Embryonic facial prominence (tissue), 1 donor: ENCODE results near the gene STIM2.
"Not testable (repeated sequence)": the region's sequence is repeated elsewhere in the genome, so short reads cannot be mapped to it uniquely, and the experiment has no call there.

Experiments
- DNase-seq: peaks from one replicate; pipeline ENCODE4 v3.0.0-alpha.2; 2016; ENCODE audit errors: extremely low spot score

STIM2 gene

DNA sequence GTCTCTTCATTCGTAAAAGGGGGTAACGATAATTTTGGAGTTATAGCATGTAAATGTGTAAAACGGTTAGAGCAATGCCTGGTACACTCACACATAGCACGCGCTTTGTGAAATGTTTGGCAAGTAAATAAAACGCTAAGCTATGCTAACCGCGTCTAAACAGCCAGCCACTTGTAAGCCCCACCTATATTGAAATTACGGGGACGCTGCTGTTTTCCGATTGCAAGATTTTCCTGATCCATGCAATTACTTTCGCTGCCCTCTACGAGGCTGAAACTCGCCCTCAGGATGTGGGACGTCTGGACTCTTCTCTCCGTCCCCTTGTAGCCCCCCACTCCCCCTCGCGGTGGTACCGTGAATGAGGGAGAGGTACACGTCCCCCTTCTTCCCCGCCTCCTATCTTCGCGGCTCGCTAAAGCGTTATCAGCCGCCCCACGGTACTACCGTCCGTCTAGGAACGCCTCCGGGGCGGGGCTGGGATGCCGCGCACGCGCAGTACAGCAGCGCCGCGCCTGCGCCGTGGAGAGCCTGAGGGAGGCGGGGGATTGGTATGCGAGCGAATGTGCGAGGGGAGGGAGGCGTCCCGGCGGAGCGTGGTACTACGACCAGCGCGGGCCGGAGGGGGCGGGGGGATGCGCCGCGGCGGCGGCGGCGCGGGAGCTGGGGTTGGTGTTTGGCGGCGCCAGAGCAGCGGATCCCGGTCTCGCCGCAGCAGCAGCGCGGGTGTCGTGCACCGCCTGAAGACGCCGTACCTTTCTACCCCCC lies at the start of gene STIM2:
Gene STIM2, plus strand, starts transcription at position 685 of the 765 bp plus-strand sequence.
- peak; percentile 94 for DNase-seq

DNA sequence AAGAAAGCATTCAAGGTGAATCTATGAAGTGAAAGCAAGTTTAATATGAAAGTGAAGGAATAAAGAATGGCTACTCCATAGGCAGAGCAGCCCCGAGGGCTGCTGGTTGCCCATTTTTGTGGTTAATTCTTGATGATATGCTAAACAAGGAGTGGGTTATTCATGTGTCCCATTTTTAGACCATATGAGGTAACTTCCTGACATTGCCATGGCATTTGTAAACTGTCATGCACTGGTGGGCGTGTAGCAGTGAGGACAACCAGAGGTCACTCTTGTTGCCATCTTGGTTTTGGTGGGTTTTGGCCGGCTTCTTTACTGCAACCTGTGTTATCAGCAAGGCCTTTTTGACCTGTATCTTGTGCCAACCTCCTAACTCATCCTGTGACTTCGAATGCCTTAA lies 49.1 kb upstream of the STIM2 start:
- not testable (repeated sequence) for DNase-seq

DNA sequence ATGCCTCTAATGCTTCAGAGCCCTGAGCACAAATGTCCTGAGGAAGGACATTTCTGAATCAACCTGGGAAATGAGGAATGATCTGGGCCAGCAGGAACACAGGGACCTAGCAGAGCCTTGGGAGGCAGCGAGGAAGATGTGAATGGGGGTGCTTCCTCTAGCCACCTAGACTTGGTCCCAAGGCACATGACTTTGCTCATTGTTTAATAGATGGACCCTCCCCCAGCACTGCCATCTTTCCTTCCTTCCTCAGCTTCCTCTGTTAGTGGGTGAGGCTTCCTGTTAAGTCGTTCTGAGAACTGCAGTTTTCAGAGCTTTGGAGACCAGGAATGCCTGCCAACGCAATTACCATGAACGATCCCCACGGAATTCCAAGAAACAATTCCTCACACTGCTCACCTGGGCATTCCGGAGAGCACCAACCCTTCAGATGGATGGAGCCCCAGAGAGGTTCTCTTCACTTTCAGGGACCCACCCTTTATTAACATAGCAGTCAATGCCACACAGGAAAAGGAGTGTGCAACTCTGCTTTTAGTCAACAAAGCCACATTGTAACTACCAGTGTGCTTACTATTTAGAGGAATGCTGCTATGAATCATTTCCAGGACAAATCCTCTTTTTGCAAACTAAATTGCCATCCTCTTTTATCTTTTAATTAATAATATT lies 48.5 kb upstream of the STIM2 start:
- DNase-seq = no peak

DNA sequence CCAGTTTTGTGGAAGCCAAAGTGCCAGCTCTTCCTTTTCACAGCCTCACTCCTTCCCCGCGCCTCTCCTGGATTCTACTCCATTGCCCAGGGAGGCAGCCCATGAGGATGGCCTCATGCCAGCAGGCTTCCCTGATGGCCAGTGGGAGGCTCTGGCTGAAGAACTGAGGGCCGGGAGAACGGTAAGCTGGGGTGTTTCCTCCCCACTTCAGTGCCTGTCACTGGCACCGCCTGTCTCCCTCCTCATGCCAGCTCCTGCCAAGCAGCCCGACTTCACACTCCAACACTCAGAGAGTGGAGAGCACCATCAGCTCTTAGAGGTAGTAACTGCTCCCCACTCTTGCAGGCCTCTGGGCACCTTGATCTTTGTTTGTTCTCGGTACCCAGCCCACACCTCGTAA lies 46.9 kb upstream of the STIM2 start:
- DNase-seq = no peak

DNA sequence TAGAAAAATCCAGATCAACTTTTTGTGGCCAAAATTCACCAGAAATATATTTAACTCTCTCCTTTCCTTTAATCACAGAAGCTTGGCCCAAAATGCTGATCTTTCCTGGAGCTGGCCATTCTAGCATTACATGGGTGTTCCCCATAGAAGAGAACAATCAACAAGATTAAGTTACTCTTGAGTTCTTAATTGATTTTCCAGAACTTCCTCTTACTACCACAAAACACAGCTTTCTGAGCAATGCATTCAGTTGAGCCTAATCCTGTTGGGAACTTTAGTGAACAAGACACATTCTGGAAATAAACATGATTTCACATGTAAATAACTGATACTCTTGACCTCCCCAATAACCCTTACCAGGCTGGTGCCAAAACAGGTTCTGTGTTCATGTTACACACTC lies 45.4 kb upstream of the STIM2 start:
- DNase-seq = no peak

DNA sequence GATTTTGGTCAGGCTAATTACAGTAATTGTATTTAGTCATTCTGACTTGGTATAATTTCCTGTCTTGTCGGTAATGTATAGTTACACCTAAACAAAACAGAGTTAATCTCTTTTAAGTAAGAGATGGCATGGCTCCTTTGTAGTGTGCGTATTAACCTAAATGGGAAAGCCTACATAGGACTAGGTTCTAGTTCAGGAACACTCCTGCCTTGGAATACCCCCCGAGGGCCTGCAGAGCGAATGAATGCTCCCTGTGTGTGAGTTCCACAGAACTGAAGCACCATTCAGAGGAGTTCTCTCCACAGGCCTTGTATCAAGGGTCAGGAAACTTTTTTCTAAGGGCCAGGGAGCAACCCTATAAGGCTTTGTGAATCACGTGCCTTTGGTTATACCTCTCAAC lies 44.9 kb upstream of the STIM2 start:
- no peak for DNase-seq

DNA sequence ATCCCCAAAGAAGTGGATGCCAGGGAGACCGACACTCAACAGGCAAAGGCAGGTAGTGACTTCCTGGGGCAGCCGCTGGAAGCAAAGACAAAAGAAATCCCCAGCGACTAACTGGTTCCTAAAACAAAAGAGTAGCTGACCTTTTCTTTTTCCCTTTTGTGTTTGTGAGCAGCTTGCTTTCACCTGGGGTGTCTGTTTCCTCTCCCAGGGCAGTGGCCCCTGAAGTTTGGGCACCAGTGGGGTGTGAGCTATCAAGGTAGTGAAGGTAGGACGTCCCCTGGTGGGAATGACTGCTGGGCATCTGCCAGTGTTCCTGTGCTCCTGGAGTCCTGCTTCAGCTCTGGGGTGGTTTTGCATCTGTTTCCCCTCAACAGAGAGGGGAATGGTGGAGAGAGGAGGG lies 41.6 kb upstream of the STIM2 start:
- DNase-seq = no peak

DNA sequence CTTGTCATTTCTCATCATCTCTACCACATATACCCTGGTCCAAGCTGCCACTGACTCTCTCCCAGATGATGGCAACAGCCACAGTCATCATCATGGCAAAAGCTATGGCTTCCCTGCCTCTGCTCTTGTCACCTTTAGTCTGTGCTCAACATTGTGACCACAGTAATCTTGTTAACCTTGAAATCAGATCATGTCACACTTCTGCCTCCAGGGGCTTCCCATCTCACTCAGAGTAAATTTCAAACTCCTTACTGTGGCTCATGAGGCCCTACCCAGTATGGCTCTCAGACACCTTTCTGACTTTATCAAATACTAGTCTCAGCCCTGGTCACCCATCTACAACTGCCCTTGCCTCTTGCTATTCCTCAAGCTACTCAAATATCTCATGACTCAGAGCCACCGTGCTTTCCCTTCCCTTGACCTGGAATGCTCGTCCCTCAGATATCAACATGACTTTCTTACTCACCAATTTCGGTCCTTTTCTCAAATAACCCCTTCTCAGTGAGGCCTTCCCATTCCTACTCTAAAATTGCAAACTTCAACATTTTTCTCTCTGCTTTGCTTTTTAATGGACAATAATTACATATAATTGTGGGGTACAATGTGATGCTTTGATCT lies 41.1 kb upstream of the STIM2 start:
- DNase-seq = no peak

DNA sequence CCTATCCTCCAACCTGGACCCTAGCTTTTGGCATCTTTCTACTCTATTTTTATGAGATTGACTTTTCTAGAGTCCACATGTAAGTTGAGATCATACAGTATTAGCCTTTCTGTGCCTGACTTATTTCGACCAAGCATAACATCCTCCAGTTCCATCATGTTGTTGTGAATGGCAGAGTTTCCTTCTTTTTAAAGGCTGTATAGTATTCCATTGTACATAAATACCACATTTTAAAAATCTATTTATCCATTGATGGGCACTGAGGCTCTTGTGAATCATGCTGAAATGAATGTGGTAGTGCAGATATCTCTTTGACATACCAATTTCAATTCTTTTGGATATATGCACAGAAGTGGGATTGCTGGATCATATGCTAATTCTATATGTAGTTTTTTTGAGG lies 40.3 kb upstream of the STIM2 start:
- no peak for DNase-seq

DNA sequence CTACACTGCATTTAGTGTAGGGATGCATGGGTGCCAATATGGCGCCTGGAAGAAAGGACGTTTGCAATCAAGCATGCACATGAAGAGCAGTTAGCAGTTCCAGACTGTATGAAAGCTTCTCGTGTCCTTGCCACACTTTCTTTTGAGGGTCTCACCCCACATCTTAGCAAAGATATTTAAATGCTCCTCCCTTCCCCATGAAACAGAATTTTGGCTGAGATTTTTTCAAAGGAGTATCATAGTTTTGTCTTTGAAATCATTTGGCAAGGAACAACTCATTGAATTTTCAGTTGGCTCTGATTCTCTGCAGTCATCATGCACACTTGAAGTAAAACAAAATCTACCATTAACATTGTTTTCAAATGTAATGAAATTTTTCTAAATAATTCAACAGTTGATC lies 39.6 kb upstream of the STIM2 start:
- DNase-seq = no peak

DNA sequence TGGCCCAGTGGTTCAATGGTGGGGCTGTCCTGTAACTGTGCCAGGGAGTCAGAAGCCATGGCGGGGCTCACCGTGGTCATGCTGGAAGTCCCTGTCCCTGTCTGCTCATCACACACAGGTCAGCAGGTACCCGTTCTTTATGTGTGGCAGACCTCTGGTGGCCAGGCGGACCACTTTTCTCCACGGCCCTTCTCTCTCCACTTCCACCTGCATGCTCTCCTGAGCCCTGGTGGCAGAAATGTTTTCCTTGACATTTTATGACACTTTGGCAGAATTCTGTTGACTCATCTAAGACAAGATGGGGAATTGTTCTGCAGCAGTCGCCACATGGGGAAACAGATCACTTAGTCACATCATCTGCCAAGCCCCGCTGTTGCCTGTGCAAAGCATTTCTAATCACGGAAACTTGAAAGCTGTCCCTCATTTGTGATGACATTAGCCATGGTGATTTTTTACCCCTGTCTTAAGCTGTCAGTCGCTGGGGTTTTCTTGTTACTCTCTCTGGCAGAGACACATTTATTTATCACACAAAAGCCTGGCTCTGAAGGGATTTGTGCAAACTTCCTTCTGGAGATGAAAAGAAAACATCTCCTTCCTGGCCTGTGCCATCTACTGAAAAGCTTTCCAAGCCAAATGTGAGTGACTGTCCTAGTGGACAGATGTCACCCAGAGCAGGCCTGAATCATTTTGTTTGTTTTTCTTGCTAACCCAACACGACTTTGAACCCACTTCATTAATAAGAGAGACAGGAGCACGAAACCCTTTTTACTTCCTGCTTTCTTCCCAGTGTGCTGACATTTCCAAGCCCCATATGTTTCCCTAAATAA lies 38.8 kb upstream of the STIM2 start:
- no peak for DNase-seq

DNA sequence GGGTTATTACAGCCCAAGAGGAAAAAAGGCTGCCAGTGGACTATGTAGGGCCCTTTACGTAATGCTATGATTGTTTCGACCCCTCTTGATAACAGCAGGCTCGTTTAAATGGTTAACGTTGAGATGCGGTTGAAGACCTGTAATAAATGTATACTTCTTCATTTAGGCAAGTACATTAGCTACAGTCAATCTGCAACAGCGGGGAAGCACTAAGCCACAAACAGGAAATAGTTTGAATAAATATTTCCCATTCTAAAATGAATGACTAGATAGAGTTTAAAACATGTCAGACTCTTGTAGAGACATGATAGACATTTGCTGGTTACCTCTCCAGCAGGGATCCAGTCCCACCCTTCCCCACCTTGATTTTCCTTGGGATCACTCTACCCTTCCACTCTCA lies 38.1 kb upstream of the STIM2 start:
- no peak for DNase-seq

DNA sequence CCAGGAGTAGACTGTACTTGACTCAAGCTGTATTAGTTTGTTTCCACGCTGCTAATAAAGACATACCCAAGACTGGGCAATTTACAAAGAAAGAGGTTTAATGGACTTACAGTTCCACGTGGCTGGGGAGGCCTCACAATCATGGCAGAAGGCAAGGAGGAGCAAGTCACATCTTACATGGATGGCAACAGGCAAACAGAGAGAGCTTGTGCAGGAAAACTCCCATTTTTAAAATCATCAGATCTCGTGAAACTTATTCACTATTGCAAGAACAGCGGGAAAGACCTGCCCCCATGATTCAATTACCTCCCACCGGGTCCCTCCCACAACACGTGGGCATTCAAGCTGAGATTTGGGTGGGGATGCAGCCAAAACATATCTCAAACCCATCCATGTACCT lies 37.7 kb upstream of the STIM2 start:
- not testable (repeated sequence) for DNase-seq

DNA sequence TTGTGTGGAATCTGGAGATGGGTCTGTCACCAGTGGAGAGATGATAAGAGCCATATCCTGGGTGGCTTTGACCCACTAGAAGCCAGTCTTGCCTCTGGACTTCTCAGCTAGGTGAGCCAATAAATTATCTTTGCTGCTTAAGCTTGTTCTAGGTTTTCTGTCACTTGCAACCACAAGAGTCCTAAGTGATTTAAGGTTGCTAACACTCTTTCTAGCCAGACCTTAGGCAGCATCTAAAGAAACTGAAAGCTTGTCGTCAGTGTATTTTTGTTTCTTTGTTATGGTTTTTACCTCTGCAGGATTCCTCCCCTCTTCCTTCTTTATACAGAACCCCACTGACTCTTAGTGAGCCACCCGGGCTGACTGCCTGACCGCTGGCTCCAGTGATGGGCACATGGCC lies 37.1 kb upstream of the STIM2 start:
- no peak for DNase-seq

DNA sequence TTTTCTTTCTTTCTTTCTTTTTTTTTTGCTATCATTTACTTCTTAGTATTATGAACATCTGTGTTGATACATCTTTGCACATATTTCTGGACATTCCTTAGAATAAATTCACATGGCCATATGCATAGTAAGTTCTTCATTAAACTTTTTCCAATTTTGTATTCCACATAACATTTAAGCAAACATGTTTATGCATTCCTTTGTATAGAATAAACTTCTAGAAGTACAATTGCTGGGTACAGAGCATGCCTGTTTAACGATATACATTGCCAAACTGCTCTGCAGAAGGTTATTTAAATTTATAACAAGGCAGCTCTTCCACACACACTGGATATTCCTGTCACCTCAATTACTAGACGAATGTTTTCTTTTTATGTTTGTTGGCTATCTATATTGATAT lies 36.0 kb upstream of the STIM2 start:
- no peak for DNase-seq

DNA sequence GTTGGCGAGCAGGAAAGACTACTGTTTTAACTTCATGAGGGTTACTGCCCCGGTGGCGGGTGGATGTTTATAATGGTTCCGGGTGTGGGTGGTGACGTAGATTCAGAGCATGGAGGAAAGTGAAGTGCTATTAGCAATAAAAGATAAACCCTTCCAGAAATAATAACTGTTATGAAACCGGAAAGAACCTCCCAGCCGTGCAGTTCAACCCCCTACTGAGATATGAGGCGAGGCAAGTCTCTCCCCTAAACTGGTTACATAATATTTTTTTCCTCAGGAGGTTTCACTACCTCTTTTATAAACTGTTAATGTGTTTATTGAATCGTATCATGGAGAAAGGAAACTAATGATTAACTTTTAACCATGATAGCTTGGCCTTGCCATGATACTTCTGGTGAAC lies 33.9 kb upstream of the STIM2 start:
- no peak for DNase-seq

DNA sequence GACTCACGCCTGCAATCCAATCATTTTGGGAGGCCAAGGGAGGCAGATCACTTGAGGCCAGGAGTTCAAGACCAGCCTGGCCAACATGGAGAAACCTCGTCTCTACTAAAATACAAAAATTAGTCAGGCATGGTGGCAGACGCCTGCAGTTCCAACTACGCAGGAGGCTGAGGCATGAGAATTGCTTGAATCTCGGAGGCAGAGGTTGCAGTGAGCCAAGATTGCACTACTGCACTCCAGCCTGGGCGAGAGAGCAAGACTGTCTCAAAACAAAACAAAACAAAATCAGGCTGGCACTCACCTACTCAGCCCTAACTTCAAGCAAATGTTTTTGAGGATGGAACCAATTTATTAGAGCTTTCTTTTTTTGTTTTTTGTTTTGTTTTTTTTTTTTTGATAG lies 33.3 kb upstream of the STIM2 start:
- not testable (repeated sequence) for DNase-seq

DNA sequence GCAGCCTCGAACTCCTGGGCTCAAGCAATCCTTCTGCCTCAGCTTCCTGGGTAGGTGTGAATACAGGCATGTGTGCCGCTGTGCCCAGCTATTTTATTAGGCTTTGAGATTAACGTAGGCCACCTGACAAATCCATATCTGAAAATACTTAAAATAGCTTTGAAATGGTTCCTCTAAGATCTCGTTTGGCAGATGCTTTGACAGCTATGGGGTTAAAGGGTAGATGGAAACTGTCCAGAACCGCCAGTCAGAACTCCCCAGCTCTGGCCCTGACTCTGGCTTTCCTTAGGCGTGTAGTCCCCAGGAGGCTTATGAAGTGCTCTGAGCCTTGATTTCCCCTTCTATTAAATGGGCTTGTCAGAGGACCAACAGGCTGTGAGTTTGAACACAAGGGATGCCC lies 32.8 kb upstream of the STIM2 start:
- DNase-seq = no peak

DNA sequence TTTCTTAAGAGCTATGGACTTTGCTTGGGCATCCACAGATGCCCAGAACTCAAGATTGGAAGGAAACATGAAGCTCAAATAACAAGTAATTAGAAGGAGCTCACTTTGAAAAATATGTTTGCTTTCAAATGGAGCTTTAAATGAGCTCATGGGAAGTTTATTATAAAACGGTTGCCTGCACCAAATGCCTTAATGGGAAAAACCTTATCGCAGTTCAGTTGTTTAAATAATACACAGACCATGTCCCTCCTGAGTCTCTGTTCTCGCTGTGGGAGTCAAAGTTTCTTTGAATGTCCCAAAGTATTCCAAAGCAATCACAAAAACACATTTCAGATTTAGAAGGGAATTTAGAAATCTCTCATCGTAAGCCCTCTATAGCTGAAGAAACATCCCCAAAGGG lies 31.6 kb upstream of the STIM2 start:
- no peak for DNase-seq

DNA sequence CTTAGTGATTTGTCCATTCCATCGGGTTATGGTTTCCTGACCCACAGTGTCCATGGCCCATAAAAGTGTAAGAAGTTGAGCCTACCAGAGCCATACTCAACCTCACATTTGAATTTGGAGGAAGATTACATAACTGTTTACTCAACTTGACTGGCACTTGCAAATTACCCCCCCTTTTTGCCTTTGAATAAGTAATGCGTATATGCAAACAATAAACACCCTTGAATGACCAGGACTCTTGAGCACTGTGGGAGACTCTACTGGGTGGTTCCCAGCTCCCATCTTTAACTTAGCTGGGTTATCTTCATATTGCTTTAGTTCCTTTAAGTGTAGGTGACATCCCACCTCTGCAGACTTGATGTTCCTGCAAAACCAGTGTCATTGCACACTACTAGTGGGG lies 30.6 kb upstream of the STIM2 start:
- DNase-seq = no peak

DNA sequence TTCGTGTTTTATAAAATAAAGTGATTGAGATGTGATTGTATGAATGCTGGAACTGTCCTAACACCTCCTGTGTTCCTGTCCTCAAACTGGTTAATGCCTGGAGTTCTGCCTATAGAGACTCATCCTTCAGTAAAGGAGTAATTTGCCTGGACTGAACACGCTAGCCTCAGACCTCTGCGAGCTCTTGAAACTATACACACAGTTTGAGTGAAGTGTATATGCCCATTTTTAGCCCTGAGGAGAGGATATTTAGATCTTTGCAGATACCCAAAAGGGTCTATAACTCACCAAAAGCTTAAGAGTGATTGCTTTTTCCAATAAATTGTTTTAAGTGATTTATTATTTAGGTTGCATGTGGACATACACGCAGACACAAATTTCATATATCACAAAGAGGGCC lies 29.9 kb upstream of the STIM2 start:
- no peak for DNase-seq

DNA sequence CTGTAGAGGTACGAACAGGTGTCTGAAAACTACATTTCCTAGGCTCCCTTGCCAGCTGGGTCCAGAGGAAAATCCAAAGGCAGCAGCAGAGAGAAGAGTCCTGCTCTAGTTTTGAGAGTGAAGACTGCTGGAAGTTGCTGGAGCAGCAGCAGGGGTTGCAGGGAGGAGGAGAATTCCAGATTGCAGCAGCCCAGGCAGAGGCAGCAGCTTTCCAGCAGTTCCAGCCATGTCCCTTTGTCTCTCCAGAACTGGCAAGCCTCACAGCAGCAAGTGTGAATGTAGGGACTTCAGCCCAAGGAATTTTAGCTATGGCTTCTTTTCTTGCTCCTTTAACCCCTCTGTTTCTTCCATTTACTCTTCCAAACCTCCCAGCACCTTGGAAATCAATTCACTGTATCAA lies 24.1 kb upstream of the STIM2 start:
- no peak for DNase-seq
